H1 (cell line): Measurements from ENCODE around the gene ABLIM1.

Experiments used
- CTCF ChIP-seq, 3 experiments: IDR thresholded peaks; 1 replicate in 2 of 3; 2 replicates in 1 of 3; pipeline versions ENCODE4 v1.5.1 to v1.6.1; 2011; ENCODE audit warnings: low read length in 3 of 3, mild to moderate bottlenecking in 3 of 3, inconsistent platforms in 2 of 3, low read depth in 1 of 3, moderate library complexity in 1 of 3; ENCODE audit not compliant: insufficient read depth in 1 of 3; ENCODE audit errors: control extremely low read depth in 1 of 3
- EZH2 ChIP-seq: fragments of 200-600 bp; sonication (generic); IDR thresholded peaks from 2 replicates; pipeline ENCODE4 v1.7.1; 2012; ENCODE audit warnings: low read depth, mild to moderate bottlenecking, moderate library complexity, low read length, inconsistent platforms; ENCODE audit not compliant: severe bottlenecking
- POLR2A ChIP-seq, 2 experiments: IDR thresholded peaks; 1 replicate in 1 of 2; 2 replicates in 1 of 2; pipeline ENCODE4 v1.6.1; 2011; ENCODE audit warnings: low read depth in 2 of 2, low read length in 2 of 2, mild to moderate bottlenecking in 2 of 2; ENCODE audit errors: control extremely low read depth in 1 of 2
- RBBP5 ChIP-seq: IDR thresholded peaks from 2 replicates; pipeline ENCODE4 v1.7.1; 2012; ENCODE audit warnings: low read depth, mild to moderate bottlenecking, inconsistent platforms, low read length, moderate library complexity, borderline replicate concordance
- SRF ChIP-seq: IDR thresholded peaks from 2 replicates; pipeline ENCODE4 v1.6.1; 2011; ENCODE audit warnings: mild to moderate bottlenecking, low read depth, low read length, moderate library complexity
- SUZ12 ChIP-seq: fragments of 200-600 bp; sonication (generic); IDR thresholded peaks from 2 replicates; pipeline ENCODE4 v1.6.1; 2012; ENCODE audit warnings: mild to moderate bottlenecking, inconsistent platforms, low read length, moderate library complexity, mixed read lengths
- TEAD4 ChIP-seq: IDR thresholded peaks from 2 replicates; pipeline ENCODE4 v1.6.1; 2012; ENCODE audit warnings: low read depth, low read length, inconsistent platforms, mixed read lengths
- USF2 ChIP-seq: IDR thresholded peaks from 2 replicates; pipeline ENCODE4 v1.6.1; 2011; ENCODE audit warnings: low read length, improper control_type of control experiment

GRCh38 chr10:114539623-114540022, 118.5 kb downstream of the ABLIM1 start:
- no peak for TF ChIP-seq CTCF (IDR thresholded peaks at IDR 0.05; ENCODE audit: control extremely low read depth in 1 of 3, insufficient read depth in 1 of 3, low read depth in 1 of 3, low read length in 3 of 3)
- no peak for TF ChIP-seq SUZ12
- no peak for TF ChIP-seq EZH2
- TF ChIP-seq SRF = no peak
- TF ChIP-seq USF2 = no peak
- no peak for TF ChIP-seq TEAD4
- TF ChIP-seq POLR2A (IDR thresholded peaks at IDR 0.05; ENCODE audit: control extremely low read depth in 1 of 2, low read depth in 2 of 2, low read length in 2 of 2) = no peak
- no peak for TF ChIP-seq RBBP5
